ENCODE data around the gene TLX2.

GRCh38 chr2:74534411-74534810 lies 20.2 kb downstream of the TLX2 start:
- TF ChIP-seq, protein P1, sequence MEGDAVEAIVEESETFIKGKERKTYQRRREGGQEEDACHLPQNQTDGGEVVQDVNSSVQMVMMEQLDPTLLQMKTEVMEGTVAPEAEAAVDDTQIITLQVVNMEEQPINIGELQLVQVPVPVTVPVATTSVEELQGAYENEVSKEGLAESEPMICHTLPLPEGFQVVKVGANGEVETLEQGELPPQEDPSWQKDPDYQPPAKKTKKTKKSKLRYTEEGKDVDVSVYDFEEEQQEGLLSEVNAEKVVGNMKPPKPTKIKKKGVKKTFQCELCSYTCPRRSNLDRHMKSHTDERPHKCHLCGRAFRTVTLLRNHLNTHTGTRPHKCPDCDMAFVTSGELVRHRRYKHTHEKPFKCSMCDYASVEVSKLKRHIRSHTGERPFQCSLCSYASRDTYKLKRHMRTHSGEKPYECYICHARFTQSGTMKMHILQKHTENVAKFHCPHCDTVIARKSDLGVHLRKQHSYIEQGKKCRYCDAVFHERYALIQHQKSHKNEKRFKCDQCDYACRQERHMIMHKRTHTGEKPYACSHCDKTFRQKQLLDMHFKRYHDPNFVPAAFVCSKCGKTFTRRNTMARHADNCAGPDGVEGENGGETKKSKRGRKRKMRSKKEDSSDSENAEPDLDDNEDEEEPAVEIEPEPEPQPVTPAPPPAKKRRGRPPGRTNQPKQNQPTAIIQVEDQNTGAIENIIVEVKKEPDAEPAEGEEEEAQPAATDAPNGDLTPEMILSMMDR (IDR thresholded peaks at IDR 0.05): no peak
- TF ChIP-seq EP300 (IDR thresholded peaks at IDR 0.05) (no peak), POLR2A (IDR thresholded peaks at IDR 0.05) (no peak), POLR2AphosphoS5 (IDR thresholded peaks at IDR 0.05) (no peak)
